Measurements from ENCODE around the gene B3GAT3.

GRCh38 chr11:62665599-62666258 is 43.9 kb upstream of the B3GAT3 start:
- TF ChIP-seq CTCF (IDR thresholded peaks at IDR 0.05; ENCODE audit: low read depth, low read length, poor library complexity, severe bottlenecking) (no peak), EZH2phosphoT487 (IDR thresholded peaks at IDR 0.05; ENCODE audit: borderline replicate concordance, low read length) (no peak)
